Gastroesophageal sphincter (tissue), 3 donors: ENCODE results near the gene ANKRD66.

Source experiments
- CTCF ChIP-seq, 4 experiments: fragments of 200-600 bp in 2 of 4; fragments of 450-650 bp in 2 of 4; sonication (generic) in 1 of 4; IDR thresholded peaks; one replicate each; pipeline ENCODE4 v1.5.1; 2017 to 2019; ENCODE audit warnings: antibody characterized with exemption in 4 of 4, mild to moderate bottlenecking in 2 of 4, moderate library complexity in 2 of 4
- EP300 ChIP-seq: sonication (generic); formaldehyde crosslinking; IDR thresholded peaks from one replicate; pipeline ENCODE4 v1.6.1; 2017; ENCODE audit warnings: antibody characterized with exemption, mild to moderate bottlenecking
- POLR2A ChIP-seq, 2 donors: fragments of 450-650 bp; IDR thresholded peaks; one replicate each; pipeline ENCODE4 v1.6.1; 2017; ENCODE audit warnings: antibody characterized with exemption in 2 of 2, mild to moderate bottlenecking in 2 of 2, moderate library complexity in 1 of 2
- POLR2AphosphoS5 ChIP-seq: sonication (generic); formaldehyde crosslinking; IDR thresholded peaks from one replicate; pipeline ENCODE4 v1.6.1; 2017; ENCODE audit warnings: antibody characterized with exemption

- TF ChIP-seq EP300 (no peak), CTCF (IDR thresholded peaks at IDR 0.05) (no peak), POLR2A (IDR thresholded peaks at IDR 0.05) (no peak), POLR2AphosphoS5 (no peak)
Observed at GRCh38 chr6:46784535-46784934, 37.8 kb downstream of the ANKRD66 start.
